HEK293 (cell line): Measurements from ENCODE around the gene POLR3GL.

Source experiments
- CTCF ChIA-PET: fragments of 350-600 bp; formaldehyde crosslinking; extraction: SDS; loops from one replicate; lab custom pipeline; 2021; ENCODE audit warnings: antibody characterized with exemption; lab: Yijun Ruan, JAX
- POLR2A ChIA-PET: fragments of 300-600 bp; formaldehyde crosslinking; extraction: SDS; loops from one replicate; lab custom pipeline; 2020; ENCODE audit warnings: antibody characterized with exemption, inconsistent platforms; lab: Yijun Ruan, JAX
- H3K27ac ChIP-seq: fragments of 200-500 bp; sonication (Bioruptor generic); 2 replicates; pipeline ENCODE4 v1.5.1; 2014; ENCODE audit warnings: low read depth, low read length, control low read depth, inconsistent platforms; ENCODE audit errors: extremely low read depth
- H3K36me3 ChIP-seq, 2 experiments: fragments of 200-500 bp in 1 of 2; sonication (Bioruptor generic) in 1 of 2; 1 replicate in 1 of 2; 2 replicates in 1 of 2; pipeline ENCODE4 v1.5.1; 2014 to 2017; ENCODE audit warnings: inconsistent platforms in 2 of 2, low read length in 2 of 2; ENCODE audit not compliant: control insufficient read depth in 2 of 2, insufficient read depth in 1 of 2
- H3K4me1 ChIP-seq: fragments of 200-500 bp; sonication (Bioruptor generic); 2 replicates; pipeline ENCODE4 v1.5.1; 2014; ENCODE audit warnings: mild to moderate bottlenecking, low read length, inconsistent platforms; ENCODE audit not compliant: control insufficient read depth, insufficient read depth
- H3K4me3 ChIP-seq: 2 replicates; pipeline ENCODE4 v1.5.1; 2011; ENCODE audit warnings: low read depth, mild to moderate bottlenecking, control low read depth, low read length, moderate library complexity
- H3K9me3 ChIP-seq: fragments of 200-500 bp; sonication (Bioruptor generic); 2 replicates; pipeline ENCODE4 v1.5.1; 2014; ENCODE audit warnings: low read depth, low read length, inconsistent platforms; ENCODE audit not compliant: control insufficient read depth, insufficient read depth
- KLF16 ChIP-seq: fragments of 450-650 bp; formaldehyde crosslinking; IDR thresholded peaks from 2 replicates; pipeline ENCODE4 v1.5.1; 2017; ENCODE audit warnings: missing biosample characterization, missing genetic modification characterization
- SP3 ChIP-seq: fragments of 450-650 bp; formaldehyde crosslinking; IDR thresholded peaks from 2 replicates; pipeline ENCODE4 v1.5.1; 2016; ENCODE audit warnings: missing biosample characterization, missing genetic modification characterization
- ZBTB1 ChIP-seq: fragments of 450-650 bp; formaldehyde crosslinking; IDR thresholded peaks from 2 replicates; pipeline ENCODE4 v1.5.1; 2016; ENCODE audit warnings: missing biosample characterization, missing genetic modification characterization
- ZFP3 ChIP-seq: fragments of 450-650 bp; formaldehyde crosslinking; IDR thresholded peaks from 2 replicates; pipeline ENCODE4 v1.5.1; 2016; ENCODE audit warnings: low read depth, missing biosample characterization, missing genetic modification characterization
- ZNF133 ChIP-seq: fragments of 450-650 bp; formaldehyde crosslinking; IDR thresholded peaks from 2 replicates; pipeline ENCODE4 v1.5.1; 2016; ENCODE audit warnings: missing biosample characterization, missing genetic modification characterization
- ZNF146 ChIP-seq: fragments of 450-650 bp; formaldehyde crosslinking; IDR thresholded peaks from 2 replicates; pipeline ENCODE4 v1.5.1; 2016; ENCODE audit warnings: missing biosample characterization, missing genetic modification characterization
- ZNF16 ChIP-seq: fragments of 450-650 bp; formaldehyde crosslinking; IDR thresholded peaks from 2 replicates; pipeline ENCODE4 v1.5.1; 2016; ENCODE audit warnings: low read depth, missing biosample characterization, missing genetic modification characterization
- ZNF239 ChIP-seq: fragments of 450-650 bp; formaldehyde crosslinking; IDR thresholded peaks from 2 replicates; pipeline ENCODE4 v1.5.1; 2016; ENCODE audit warnings: missing biosample characterization, missing genetic modification characterization
- ZNF274 ChIP-seq, 2 experiments: fragments of 200-500 bp in 1 of 2; fragments of 450-650 bp in 1 of 2; sonication (Bioruptor generic) in 1 of 2; formaldehyde crosslinking in 1 of 2; IDR thresholded peaks; 2 replicates each; pipeline versions ENCODE4 v1.5.1 to v1.6.1; 2014 to 2016; ENCODE audit warnings: borderline replicate concordance in 1 of 2, inconsistent platforms in 1 of 2, low read length in 1 of 2, missing biosample characterization in 1 of 2, missing genetic modification characterization in 1 of 2
- ZNF341 ChIP-seq: fragments of 450-650 bp; formaldehyde crosslinking; IDR thresholded peaks from 2 replicates; pipeline ENCODE4; 2016; ENCODE audit warnings: low read depth, missing biosample characterization, missing genetic modification characterization
- ZNF350 ChIP-seq: fragments of 450-650 bp; formaldehyde crosslinking; IDR thresholded peaks from 2 replicates; pipeline ENCODE4 v1.5.0; 2017; ENCODE audit warnings: missing biosample characterization, mild to moderate bottlenecking, missing genetic modification characterization
- ZNF366 ChIP-seq: fragments of 450-650 bp; formaldehyde crosslinking; conservative IDR thresholded peaks from 2 replicates; pipeline ENCODE4 v1.5.1; 2016; ENCODE audit warnings: missing biosample characterization, missing genetic modification characterization
- ZNF394 ChIP-seq: fragments of 450-650 bp; formaldehyde crosslinking; IDR thresholded peaks from 2 replicates; pipeline ENCODE4 v1.5.1; 2016; ENCODE audit warnings: missing biosample characterization, missing genetic modification characterization, mild to moderate bottlenecking, moderate library complexity, borderline replicate concordance
- ZNF473 ChIP-seq: fragments of 450-650 bp; formaldehyde crosslinking; IDR thresholded peaks from 2 replicates; pipeline ENCODE4 v1.5.1; 2017; ENCODE audit warnings: missing biosample characterization, missing genetic modification characterization
- ZNF529 ChIP-seq: fragments of 450-650 bp; formaldehyde crosslinking; IDR thresholded peaks from 2 replicates; pipeline ENCODE4 v1.5.1; 2017; ENCODE audit warnings: missing genetic modification characterization, missing biosample characterization; ENCODE audit not compliant: insufficient replicate concordance
- ZNF610 ChIP-seq: fragments of 450-650 bp; formaldehyde crosslinking; IDR thresholded peaks from 2 replicates; pipeline ENCODE4 v1.5.1; 2016; ENCODE audit warnings: missing biosample characterization, missing genetic modification characterization, borderline replicate concordance
- TF ChIP-seq, protein P1 (sequence below): fragments of 450-650 bp; formaldehyde crosslinking; IDR thresholded peaks from 2 replicates; pipeline ENCODE4 v1.5.1; 2017; ENCODE audit warnings: missing biosample characterization, missing genetic modification characterization
- TF ChIP-seq, protein P2 (sequence below): fragments of 450-650 bp; formaldehyde crosslinking; IDR thresholded peaks from 2 replicates; pipeline ENCODE4 v1.5.1; 2017; ENCODE audit warnings: missing biosample characterization, mild to moderate bottlenecking, missing genetic modification characterization, moderate library complexity
- TF ChIP-seq, protein P3 (sequence below): IDR thresholded peaks from 2 replicates; pipeline ENCODE4 v1.6.1; 2011; ENCODE audit warnings: mild to moderate bottlenecking, low read depth, low read length, borderline replicate concordance
- TF ChIP-seq, protein P4 (sequence below): fragments of 450-650 bp; formaldehyde crosslinking; IDR thresholded peaks from 2 replicates; pipeline ENCODE4 v1.5.1; 2016; ENCODE audit warnings: missing biosample characterization, missing genetic modification characterization
- TF ChIP-seq, protein P5 (sequence below): fragments of 450-650 bp; formaldehyde crosslinking; IDR thresholded peaks from 2 replicates; pipeline ENCODE4 v1.5.1; 2016; ENCODE audit warnings: missing biosample characterization, missing genetic modification characterization

Gene POLR3GL

DNA sequence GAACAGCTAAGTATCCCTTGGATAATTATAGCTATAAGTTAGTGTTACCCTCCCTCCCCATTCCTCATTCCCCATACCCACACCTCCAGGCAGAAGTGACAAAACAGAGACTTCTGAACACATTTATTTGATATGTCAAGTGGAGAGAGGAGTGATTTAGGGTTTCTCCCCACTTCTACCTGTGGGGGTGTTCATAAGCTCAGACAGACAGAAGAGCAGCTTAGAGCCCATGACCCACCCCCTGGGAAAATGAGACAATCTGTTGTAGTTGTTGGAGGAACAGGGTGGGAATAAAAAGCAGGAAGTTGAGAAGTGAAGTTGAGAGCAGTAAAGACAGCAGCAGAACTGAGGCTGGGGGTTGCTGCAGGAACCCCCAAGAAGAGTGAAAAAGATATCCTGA is 5.2 kb upstream of the POLR3GL start:
- CTCF ChIA-PET, result interaction anchor here (0.5 to 3.6 kb wide), 6 partner anchors 14 to 68 kb away, joined by 3 to 15 read pairs (median 5); partner anchors contain the start of gene RBM8A
- H3K4me3 ChIP-seq, result no peak overlapping the region
- POLR2A ChIA-PET, result interaction anchor here (2.2 to 2.6 kb wide), 3 partner anchors 15 to 40 kb away, joined by 6 to 51 read pairs (median 9); partner anchors contain the start of genes PEX11B and RBM8A

DNA sequence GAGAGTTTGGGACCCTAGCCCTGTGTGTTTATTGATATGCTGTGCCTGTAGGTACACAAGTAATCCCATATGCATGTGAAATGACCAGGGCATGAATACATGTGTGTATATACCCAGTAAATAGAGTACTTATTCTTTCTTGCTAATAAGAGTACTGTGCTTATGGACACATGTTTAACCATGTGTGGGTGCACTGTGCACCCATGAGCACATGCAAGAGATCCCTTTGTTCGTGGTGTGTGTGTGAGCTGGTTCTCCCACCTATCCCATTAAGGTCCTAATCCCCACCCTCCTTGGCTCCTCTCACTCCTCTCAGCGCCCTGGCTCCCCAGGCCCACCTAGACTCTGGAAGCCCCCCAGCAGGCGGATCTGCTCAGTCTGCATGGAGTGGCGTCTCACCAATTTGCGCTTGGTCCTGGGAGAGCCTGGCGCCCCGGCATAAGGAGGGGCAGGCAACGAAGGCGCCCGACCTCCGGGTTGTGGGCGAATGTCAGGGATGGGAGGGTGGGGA is 4.5 kb upstream of the POLR3GL start:
- no peak overlapping the region; the same call in 1 of the 2 replicates for H3K27ac ChIP-seq
- peaks cover 12% of the 10 kb centered on the region for H3K4me1 ChIP-seq
- H3K9me3 ChIP-seq, result no peaks in the 10 kb centered on the region
- H3K4me3 ChIP-seq, result peak overlapping the region; percentile 56
- TF ChIP-seq ZNF473 (no peak), ZFP3 (no peak), ZNF610 (no peak), ZNF16 (tag by site-specific recombination) (no peak), ZNF529 (tag by site-specific recombination) (no peak), ZBTB1 (tag by site-specific recombination) (no peak), ZNF146 (tag by site-specific recombination) (no peak), ZNF133 (tag by site-specific recombination) (no peak), ZNF274 (IDR thresholded peaks at IDR 0.05; ENCODE audit: low read length) (no peak), ZNF274 (tag by site-specific recombination; IDR thresholded peaks at IDR 0.05; ENCODE audit: borderline replicate concordance) (no peak), ZNF394 (tag by site-specific recombination) (no peak), ZNF350 (no peak), SP3 (tag by site-specific recombination) (no peak), KLF16 (tag by site-specific recombination) (no peak)
- TF ChIP-seq, protein P1, sequence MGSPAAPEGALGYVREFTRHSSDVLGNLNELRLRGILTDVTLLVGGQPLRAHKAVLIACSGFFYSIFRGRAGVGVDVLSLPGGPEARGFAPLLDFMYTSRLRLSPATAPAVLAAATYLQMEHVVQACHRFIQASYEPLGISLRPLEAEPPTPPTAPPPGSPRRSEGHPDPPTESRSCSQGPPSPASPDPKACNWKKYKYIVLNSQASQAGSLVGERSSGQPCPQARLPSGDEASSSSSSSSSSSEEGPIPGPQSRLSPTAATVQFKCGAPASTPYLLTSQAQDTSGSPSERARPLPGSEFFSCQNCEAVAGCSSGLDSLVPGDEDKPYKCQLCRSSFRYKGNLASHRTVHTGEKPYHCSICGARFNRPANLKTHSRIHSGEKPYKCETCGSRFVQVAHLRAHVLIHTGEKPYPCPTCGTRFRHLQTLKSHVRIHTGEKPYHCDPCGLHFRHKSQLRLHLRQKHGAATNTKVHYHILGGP, result no peak
- TF ChIP-seq, protein P2, sequence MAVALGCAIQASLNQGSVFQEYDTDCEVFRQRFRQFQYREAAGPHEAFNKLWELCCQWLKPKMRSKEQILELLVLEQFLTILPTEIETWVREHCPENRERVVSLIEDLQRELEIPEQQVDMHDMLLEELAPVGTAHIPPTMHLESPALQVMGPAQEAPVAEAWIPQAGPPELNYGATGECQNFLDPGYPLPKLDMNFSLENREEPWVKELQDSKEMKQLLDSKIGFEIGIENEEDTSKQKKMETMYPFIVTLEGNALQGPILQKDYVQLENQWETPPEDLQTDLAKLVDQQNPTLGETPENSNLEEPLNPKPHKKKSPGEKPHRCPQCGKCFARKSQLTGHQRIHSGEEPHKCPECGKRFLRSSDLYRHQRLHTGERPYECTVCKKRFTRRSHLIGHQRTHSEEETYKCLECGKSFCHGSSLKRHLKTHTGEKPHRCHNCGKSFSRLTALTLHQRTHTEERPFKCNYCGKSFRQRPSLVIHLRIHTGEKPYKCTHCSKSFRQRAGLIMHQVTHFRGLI, result no peak
- TF ChIP-seq, protein P3, sequence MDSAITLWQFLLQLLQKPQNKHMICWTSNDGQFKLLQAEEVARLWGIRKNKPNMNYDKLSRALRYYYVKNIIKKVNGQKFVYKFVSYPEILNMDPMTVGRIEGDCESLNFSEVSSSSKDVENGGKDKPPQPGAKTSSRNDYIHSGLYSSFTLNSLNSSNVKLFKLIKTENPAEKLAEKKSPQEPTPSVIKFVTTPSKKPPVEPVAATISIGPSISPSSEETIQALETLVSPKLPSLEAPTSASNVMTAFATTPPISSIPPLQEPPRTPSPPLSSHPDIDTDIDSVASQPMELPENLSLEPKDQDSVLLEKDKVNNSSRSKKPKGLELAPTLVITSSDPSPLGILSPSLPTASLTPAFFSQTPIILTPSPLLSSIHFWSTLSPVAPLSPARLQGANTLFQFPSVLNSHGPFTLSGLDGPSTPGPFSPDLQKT, result no peak
- TF ChIP-seq, protein P4, sequence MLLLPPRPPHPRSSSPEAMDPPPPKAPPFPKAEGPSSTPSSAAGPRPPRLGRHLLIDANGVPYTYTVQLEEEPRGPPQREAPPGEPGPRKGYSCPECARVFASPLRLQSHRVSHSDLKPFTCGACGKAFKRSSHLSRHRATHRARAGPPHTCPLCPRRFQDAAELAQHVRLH (tag by site-specific recombination), result no peak
- TF ChIP-seq, all 188 proteins: peak for 0
- POLR2A ChIA-PET, result interaction anchor here (0.6 to 0.9 kb wide), 2 partner anchors 68 to 101 kb away, joined by 3 read pairs; no protein-coding TSS in a partner anchor
- CTCF ChIA-PET, result interaction anchor here (0.5 kb wide), 1 partner anchor 13 kb away, joined by 3 read pairs; no protein-coding TSS in a partner anchor
- no peaks in the 10 kb centered on the region for H3K36me3 ChIP-seq

More for the DNA sequence above, 5.2 kb upstream of the POLR3GL start:
- Histone ChIP-seq H3K9me3 (no peaks in the 10 kb centered on the region), H3K4me1 (peaks cover 12% of the 10 kb centered on the region), H3K36me3 (no peaks in the 10 kb centered on the region), H3K27ac (no peak overlapping the region)
- TF ChIP-seq ZNF341 (tag by site-specific recombination) (peak; percentile 89), ZNF239 (tag by site-specific recombination) (no peak), ZNF366 (tag by site-specific recombination) (0 out of 2 replicates have a peak, but pooled peaks have one; percentile 2)
- TF ChIP-seq, protein P5, sequence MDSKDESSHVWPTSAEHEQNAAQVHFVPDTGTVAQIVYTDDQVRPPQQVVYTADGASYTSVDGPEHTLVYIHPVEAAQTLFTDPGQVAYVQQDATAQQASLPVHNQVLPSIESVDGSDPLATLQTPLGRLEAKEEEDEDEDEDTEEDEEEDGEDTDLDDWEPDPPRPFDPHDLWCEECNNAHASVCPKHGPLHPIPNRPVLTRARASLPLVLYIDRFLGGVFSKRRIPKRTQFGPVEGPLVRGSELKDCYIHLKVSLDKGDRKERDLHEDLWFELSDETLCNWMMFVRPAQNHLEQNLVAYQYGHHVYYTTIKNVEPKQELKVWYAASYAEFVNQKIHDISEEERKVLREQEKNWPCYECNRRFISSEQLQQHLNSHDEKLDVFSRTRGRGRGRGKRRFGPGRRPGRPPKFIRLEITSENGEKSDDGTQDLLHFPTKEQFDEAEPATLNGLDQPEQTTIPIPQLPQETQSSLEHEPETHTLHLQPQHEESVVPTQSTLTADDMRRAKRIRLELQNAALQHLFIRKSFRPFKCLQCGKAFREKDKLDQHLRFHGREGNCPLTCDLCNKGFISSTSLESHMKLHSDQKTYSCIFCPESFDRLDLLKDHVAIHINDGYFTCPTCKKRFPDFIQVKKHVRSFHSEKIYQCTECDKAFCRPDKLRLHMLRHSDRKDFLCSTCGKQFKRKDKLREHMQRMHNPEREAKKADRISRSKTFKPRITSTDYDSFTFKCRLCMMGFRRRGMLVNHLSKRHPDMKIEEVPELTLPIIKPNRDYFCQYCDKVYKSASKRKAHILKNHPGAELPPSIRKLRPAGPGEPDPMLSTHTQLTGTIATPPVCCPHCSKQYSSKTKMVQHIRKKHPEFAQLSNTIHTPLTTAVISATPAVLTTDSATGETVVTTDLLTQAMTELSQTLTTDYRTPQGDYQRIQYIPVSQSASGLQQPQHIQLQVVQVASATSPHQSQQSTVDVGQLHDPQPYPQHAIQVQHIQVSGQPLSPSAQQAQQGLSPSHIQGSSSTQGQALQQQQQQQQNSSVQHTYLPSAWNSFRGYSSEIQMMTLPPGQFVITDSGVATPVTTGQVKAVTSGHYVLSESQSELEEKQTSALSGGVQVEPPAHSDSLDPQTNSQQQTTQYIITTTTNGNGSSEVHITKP (tag by site-specific recombination), result peak; percentile 90
